Activated gamma-delta T cell treated with Interleukin-2 at 50 U/mL for 16 hours (primary cell): ENCODE measurements around the gene MUC5AC.

ENCODE experiments used
- DNase-seq: peaks from one replicate; pipeline ENCODE4 v3.0.0-alpha.2; 2020

The MUC5AC gene

DNA sequence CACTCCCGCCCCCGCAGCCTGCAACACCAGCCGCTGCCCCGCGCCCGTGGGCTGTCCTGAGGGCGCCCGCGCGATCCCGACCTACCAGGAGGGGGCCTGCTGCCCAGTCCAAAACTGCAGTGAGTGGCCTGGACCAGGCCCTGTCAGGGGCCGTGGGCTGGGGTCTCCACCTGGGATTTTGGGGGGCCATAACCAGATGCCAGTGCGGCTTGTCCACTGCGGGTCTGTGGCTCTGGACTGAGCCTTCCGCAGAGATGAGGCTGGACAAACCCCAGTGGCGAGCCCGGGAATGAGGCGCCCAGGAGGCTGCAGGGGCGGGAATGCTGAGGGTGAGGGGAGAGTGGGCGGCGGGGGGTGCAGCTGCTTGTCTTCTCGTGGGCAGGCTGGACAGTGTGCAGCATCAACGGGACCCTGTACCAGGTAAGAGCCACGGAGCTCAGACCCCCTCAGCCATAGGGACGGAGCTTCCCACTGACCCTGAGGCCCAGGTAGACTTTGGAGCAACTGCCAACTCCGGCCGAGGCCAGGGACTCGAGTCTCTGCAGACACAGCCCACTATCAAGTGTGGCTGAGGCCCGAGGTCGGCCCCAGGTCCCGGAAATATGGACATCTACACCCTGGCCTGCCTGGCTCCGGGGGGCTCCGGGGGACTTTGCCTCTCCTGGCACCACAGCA, 40.3 kb downstream of the MUC5AC start:
- peak; percentile 2 for DNase-seq

DNA sequence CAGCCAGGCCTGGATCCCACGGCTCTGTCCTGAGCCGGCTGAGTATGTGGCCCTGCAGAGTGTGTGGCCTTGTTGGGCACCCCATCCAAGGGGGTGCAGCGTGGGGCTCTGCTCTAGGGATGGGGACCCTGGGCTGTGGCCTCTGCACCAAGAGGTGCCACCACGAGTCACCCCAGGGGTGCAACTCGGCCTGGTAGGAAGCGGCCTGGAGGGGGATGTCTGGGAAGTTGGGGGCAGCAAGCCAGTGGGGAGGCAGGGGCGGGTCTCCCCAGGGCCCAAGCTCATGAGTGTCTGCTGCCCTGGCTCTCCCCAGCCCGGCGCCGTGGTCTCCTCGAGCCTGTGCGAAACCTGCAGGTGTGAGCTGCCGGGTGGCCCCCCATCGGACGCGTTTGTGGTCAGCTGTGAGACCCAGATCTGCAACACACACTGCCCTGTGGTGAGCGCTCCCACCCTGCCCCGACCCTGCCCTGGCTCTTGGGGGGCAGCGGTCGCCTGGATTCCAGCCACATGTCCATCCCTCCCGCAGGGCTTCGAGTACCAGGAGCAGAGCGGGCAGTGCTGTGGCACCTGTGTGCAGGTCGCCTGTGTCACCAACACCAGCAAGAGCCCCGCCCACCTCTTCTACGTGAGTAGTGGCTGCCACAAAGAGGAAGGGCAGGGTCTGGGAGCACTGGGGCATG, 40.9 kb downstream of the MUC5AC start:
- no peak for DNase-seq

DNA sequence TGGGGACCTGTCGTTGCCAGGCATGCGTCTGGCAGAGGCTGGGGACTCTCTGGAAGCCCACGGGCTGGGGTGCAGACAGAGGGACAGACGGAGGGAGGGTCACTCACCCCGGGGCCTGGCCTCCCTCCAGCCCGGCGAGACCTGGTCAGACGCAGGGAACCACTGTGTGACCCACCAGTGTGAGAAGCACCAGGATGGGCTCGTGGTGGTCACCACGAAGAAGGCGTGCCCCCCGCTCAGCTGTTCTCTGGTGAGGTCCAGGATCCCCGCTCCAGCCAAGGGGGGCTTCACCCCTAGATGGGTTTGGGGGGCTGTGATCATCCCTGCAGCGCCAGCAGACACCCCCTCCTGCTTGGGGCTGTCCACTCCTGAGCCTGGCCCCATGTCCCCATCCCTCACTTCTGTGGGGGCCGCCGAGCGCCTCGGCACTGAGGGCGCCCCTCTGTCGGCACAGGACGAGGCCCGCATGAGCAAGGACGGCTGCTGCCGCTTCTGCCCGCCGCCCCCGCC, 41.5 kb downstream of the MUC5AC start:
- no peak for DNase-seq

DNA sequence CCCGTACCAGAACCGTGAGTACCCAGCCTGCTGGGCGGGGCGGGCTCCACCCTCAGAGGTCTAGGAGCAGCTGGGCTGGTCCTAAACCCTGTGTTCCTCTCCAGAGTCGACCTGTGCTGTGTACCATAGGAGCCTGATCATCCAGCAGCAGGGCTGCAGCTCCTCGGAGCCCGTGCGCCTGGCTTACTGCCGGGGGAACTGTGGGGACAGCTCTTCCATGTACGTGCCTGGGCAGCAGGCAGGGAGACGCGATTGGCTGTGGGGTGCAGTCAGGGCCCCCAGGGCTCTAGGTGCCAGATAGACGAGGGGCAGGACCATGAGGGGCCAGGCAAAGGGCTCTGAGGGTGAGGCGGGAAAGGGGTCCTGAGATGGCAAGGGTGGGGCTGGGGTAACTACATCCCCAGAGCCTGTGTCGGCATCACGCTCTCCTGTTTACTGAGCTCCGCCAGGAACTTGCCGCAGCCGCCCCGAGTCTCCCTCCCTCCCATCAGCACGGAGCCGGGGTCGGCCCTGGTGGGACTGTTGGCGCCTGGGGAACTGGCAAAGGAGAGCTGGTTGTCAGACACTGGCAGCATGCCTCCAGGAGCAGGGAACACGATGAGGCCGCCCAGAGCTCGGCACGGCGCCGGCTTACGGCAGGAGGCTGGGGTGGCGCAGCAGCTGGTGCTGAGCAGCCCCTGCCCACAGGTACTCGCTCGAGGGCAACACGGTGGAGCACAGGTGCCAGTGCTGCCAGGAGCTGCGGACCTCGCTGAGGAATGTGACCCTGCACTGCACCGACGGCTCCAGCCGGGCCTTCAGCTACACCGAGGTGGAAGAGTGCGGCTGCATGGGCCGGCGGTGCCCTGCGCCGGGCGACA, 42.2 kb downstream of the MUC5AC start:
- no peak for DNase-seq

DNA sequence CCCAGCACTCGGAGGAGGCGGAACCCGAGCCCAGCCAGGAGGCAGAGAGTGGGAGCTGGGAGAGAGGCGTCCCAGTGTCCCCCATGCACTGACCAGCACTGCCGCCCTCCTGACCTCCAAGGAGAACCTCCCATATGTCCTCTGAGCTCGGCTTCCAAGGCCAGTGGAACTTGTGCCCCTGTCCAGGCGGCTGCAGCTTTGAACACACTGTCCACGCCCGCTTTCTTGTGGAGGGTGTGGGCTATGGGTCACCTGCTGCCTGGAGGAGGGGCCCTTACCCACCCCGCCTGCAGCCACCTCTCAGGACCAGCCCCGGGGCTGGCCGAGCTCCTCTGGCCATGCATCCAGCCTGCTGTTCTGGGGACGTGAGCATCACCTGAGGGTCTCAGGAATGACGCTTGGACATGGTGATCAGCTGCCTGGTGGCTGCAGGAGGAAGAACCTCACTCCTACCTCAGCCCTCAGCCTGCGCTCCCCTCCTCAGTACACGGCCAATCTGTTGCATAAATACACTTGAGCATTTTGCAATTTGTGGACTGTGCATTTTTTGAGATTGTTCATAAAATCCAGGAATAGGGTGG, 42.9 kb downstream of the MUC5AC start:
- no peak for DNase-seq

DNA sequence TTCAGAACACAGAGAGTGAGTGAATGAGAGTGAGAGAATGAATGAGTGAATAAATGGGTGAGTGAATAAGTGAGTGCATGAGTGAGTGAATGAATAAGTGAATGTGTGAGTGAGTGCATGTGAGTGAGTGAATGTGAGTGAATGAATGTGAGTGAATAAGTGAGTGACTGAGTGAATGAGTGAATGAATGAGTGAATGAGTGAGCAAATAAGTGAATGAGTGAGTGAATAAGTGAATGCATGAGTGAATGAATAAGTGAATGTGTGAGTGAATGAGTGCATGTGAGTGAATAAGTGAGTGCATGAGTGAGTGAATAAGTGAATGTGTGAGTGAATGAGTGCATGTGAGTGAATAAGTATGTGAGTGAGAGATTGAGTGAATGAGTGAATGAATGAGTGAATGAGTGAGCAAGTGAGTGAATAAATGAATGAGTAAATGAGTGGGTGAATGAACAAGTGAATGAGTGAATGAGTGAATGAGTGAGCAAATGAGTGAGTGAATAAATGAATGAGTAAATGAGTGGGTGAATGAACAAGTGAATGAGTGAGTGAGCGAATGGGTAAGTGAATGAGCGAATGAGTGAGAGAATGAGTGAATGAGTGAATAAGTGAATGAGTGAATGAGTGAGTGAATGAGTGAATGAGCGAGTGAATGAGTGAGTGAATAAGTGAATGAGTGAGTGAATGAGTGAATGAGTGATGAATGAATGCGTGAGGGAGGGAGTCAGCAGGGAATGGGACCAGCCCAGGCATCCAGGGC, 43.8 kb downstream of the MUC5AC start:
- no peak for DNase-seq

DNA sequence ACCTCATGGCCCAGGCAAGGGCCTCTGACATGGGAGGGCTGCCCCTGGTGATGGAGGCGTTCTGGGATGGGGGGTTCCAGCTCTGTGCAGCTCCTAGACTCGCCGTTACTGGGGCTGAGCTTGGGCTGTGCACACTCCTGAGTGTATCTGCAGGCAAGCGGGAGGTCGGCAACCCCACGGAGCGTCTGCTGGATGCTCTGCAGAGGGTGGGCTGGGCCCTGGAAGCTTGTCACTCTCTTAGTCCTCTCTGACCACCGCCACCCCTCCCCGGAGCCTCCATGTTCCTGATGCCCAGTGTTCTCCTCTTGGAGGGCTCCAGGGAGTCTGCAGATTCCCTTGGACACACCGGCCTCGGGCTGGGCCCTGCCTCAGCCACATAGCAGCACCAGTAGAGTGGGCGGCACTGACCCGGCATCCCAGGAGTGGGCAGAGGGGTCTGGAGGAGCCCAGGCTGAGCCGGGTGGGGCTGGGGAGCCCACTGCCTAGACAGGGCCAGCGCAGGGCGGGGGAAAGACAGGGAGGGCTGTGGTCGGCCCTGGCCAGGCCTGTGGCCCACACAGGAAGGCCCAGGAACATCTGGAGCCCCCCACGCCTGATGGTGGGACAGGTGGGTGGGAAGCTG, 44.5 kb downstream of the MUC5AC start:
- DNase-seq, result no peak

DNA sequence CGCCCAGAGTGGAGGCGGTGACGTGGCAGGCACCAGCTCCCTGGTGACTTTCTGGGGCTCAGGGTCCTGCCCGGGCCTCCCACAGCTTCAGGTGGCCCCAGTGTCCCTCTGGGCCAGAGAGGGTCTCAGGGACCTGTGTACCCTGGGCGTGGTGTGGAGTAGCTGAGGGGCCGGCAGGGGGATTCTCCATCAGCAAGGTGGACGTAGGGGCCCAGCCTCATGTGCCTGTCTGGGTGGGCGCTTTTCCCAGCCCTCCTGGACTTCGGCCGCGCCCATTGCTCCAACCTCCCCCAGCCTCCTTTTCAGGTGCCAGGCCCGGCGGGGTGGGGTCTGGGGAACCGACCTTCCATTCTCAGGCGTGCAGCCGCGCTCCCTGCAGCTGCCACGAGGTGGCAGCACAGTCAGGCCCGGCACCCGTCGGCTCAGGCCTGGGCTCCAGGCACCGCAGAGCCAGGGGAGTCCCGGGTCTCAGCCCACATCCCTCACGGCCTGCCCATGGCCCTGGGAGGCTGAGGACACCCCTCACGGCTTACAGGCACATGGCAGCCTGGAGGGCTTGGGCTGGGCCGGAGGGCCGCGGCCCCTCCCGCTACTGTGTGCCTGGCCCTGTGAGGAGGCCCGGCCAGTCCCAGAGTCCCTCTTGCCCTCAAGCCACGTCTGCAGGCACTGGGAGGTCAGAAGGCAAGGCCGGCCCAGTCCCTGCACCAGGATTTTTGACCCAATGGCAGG, 45.2 kb downstream of the MUC5AC start:
- DNase-seq, result peak; percentile 55

DNA sequence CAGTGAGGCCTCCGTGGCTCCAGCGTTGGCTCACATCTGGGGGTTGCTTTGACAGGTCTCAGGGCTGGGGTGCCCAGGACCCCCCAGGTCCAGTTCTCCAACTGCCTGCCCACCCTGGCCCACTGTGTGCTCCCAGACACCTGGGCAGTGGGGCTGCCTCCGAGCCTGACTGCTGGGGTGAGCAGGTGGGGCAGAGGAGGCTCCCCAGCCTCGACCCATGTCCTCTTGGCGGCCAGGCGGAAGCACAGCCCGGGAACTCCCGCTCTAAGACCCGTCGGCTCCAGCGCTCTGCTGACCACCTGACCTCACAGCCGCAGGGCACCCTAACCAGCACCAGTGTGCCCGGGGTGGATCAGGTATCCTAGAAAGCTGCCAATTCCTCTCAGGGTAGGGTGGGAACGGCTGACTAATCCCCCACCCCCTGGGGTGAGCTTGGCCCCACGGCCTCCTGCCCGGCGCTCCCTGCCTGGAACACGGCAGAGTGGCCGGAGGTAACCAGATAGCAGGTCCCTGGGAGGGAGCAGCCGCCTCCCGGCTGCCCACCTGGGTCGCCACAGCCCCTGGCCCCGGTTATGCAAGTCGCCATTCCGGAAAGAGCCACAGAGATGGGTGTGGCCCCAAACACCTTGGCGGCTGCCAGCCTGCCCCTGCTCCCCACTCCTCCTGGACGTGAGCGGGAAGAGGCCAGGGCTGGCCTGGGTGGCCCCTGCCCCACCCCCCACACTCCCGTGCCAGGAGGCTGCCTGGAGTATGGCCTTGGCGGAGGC, 45.9 kb downstream of the MUC5AC start:
- no peak for DNase-seq

DNA sequence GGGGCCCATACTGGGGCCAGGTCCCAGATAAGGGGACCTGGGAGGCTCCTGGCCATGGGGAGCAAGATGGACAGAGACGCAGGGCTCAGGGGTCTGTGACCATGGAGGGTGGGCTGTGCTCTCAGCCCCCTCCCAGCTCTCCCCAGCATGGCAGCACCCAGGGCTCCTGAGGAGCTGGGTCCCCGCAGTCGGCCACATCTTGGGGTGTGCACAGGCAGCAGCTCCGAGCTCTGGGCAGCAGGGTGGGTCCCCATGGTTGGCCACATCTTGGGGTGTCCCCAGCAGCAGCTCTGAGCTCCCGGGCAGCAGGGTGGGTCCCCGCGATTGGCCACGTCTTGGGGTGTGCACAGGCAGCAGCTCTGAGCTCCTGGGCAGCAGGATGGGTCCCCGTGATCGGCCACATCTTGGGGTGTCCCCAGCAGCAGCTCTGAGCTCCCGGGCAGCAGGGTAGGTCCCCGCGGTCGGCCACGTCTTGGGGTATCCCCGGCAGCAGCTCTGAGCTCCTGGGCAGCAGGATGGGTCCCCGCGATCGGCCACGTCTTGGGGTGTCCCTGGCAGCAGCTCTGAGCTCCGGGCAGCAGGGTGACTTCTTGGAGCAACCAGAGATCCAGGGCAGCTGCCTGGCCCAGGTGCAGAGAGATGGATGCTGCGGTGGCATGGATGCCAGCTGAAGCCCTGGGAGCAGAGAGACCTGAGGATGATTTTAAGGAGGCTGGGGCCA, 46.8 kb downstream of the MUC5AC start:
- DNase-seq, result no peak

DNA sequence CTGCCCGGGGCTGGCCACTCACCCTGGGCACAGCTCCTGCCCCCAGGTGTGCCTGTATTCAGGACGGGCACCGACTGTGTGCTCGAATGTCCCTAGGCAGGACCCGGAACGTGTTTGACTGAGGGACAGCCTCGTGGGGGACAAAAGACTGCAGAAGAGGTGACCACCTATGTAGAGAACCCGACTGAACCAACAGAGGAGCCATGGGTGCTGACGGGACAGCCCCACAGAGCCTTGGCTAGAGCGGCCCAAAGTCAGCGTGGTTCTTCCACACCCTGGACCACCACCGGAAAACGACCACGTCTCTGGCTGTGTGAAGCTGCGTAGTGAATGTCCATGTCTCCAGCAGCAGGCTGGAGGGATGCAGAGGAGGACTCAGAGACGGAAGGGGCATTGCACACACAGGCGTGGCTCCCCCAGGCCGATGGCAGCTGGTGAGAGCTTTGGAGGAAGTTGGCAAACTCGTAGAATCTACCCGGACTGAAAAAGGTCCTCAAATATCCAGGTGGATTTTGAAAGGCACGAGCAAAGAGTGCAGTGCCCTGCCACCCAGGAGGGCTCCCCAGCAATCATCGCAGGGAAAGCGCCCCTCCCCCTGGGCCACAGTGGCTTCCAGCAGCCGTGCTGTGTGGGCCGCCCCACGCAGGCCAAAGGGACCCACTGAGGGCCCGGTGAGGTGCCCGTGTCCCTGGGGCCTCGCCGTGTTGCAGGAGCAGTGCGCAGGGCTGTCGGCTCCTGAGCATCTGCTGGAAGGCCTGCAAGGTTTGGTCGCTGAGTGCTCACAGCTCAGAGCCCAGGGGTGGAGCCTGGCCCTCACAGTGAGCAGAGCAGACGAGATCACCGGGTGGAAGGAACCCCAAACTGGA, 47.6 kb downstream of the MUC5AC start:
- no peak for DNase-seq

DNA sequence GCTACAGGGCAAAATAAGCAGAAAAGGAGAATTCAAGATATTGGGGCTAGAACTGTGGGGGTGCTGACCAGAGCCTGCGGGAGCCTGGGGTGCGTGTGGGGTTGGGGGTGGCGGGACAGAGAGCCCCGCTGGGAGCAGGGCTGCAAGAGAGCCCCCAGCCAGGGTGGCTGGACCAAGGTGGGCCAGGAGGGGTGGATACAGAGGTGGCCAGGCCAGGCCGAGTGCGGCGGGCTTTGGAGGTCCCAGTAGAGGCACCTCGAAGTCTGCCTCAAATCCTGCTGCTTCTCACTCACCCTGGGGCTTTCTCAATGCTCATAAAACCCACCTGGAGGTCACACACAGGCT, 48.2 kb downstream of the MUC5AC start:
- DNase-seq, result no peak

DNA sequence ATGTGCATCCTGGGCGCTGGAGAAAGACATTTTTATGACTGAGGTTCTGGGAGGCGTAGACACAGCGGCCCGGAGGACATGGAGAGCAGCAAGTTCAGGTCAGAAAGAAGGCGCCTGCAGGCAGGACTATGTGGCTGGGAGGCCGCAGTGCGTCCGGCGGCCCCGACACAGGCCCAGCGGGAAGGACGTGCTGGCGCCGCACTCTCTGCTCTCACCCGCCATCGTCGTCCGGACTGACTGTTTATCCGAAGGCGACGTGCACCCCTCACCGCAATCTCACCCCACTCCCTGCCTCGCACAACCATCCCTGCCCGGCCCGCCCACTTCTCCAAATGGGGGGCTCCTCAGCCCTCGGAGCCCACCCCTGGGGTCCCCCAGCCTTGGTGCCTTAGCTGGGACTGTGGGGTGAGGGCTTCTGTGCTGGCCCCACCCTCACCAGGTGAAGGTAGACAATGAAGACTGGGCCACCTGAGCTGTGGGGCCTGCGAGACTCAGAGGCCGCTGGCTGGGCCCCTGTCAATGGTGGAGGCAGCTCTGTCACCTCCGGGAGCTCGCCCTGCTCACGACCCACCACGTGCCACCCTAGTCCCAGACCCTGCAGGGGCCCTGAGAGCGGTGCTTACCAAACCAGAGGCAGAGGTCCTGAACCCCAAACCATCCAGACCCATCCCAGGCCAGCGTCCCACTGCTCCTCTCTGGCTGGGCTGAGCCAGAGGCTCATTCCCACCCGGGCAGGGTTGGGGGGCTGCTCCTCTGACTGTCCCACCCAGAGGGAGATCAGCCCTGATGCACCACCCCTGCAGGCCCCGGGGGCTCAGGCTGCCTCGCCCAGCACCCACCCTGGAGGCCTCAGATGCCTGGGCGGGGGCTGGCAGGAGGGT, 48.9 kb downstream of the MUC5AC start:
- DNase-seq, result no peak

DNA sequence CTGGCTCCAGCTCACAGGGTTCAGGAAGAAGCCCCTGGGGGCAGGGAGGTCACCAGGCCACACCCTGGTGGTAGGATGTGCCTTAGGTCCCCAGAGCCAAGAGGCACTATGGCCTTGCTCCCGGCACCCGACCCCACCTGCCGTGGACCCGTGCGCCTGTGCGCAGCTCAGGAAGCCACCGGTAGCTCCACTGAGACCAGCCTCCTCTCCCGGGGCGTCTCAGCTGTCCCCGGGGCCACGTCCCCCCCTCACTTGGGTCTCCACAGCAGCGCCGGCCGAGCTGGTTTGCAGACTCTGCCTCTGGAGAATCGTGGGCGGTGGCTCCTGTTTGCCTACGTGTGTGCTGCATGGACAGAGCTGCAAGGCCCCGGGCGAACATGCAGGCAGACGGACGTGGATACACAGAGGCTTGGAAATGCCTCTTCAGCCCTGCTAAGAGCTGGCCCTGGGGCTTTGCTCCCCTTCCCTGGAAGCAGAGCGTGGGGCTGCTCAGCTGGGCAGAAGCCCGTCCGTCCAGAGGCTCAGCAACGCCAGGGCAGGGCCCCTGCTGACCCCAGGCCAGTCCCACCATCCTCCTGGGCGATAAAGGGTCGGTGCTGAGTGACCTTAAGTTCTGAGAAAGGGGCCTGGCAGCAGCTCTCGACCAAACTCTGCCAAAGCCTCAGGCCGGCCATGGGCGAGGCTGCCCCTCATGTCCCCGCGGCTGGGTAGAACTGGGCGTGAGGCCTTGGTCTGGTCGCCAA, 49.8 kb downstream of the MUC5AC start:
- no peak for DNase-seq

DNA sequence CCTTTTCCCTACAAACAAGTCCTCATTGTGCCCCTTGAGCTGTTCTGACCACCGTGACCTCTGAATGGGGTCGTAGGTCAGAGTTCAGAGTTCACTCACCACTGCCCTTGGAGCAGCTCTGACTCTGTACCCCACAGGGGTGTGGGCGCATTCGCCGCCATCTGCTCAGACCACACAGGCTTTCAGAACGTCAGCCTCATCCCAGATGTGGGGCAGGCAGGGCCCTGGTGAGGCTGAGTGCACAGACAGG, 50.3 kb downstream of the MUC5AC start:
- no peak for DNase-seq

DNA sequence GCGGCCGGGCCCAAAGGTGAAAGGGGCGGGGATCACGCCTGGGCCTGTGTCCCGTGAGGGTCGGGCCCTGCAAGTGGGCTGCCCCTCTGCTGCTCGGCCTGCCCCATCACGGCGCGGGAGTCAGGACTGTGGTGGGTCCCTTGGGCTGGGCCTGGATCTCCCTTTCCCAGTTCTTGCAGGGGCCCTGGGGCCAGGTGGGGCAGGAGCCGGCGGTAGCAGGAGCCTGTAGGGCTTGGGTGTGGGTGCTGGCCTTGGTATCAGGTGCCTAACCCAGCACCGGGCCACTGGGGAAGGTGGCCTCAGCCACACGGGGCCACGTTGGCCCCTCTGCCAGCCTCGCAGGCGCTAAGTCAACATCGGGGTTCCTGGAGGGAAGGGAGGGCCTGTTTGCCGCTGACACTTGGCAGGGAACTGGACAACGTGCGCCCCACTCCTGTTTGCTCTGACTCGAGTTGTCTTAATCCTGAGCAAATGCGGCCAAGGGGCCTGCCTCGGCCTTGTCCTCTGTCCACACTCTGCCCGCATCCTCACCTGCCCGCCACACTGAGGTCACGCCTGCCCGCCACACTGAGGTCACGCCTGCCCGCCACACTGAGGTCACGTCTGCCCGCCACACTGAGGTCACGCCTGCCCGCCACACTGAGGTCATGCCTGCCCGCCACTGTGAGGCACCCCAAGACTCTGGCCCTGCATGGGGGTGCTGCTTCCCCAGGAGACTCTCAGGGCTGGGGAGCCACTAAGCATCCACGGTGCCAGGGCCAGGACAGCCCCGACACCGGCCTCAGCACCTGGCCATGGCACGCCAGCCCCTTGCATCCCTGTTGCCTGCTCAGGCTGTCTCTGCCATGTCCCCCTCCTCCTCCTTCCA, 50.9 kb downstream of the MUC5AC start:
- no peak for DNase-seq
